Thoracic aorta (tissue), 2 donors: ENCODE measurements around the gene RNF43. TPM values are rescaled to one million over a fixed set of nuclear protein-coding genes. Genes with fewer than 3 reads are reported as not detected.

Experiments
- ATAC-seq: fragments of 150-250 bp; one replicate; pipeline ENCODE4 v1.8.0; 2017; ENCODE audit warnings: low read depth; ENCODE audit not compliant: insufficient number of reproducible peaks, low FRiP score
- DNase-seq: peaks from one replicate; pipeline ENCODE4 v3.0.0-alpha.2; 2020; ENCODE audit warnings: low spot score
- H3K27ac ChIP-seq, 2 donors: fragments of 200-600 bp; sonication (generic); 1 replicate in 1 of 2; 2 replicates in 1 of 2; pipeline ENCODE4 v1.5.1; 2016; ENCODE audit warnings: mild to moderate bottlenecking in 2 of 2, moderate library complexity in 2 of 2
- H3K27me3 ChIP-seq: fragments of 200-600 bp; sonication (generic); replicated peaks from 2 replicates; pipeline ENCODE4 v1.6.0; 2016; ENCODE audit warnings: mild to moderate bottlenecking; ENCODE audit not compliant: insufficient read depth
- H3K36me3 ChIP-seq: fragments of 200-600 bp; sonication (generic); one replicate; pipeline ENCODE4 v1.5.1; 2016
- H3K4me1 ChIP-seq, 2 donors: fragments of 200-600 bp; sonication (generic); 1 replicate in 1 of 2; 2 replicates in 1 of 2; pipeline versions ENCODE4 v1.5.1 to v1.6.0; 2016; ENCODE audit warnings: low read depth in 2 of 2, mild to moderate bottlenecking in 1 of 2; ENCODE audit not compliant: control insufficient read depth in 1 of 2
- H3K4me3 ChIP-seq: fragments of 200-600 bp; sonication (generic); 2 replicates; pipeline ENCODE4 v1.5.1; 2016; ENCODE audit warnings: mild to moderate bottlenecking
- H3K9me3 ChIP-seq: fragments of 200-600 bp; sonication (generic); 2 replicates; pipeline ENCODE4 v1.5.1; 2016
- CTCF ChIP-seq: fragments of 200-600 bp; sonication (generic); IDR thresholded peaks from one replicate; pipeline ENCODE4 v1.5.1; 2019; ENCODE audit warnings: antibody characterized with exemption
- total RNA-seq, 2 donors: library from RNA; depleted of rRNA; stranded (reverse); fragments of >200 nt; gene quantifications; one replicate each; pipeline versions ENCODE4 v1.1.0 to v1.2.3, GENCODE V29; 2016

Gene RNF43
- total RNA-seq, 2 donors from 2014 or later, result under 0.01 to 0.49 TPM

- ATAC-seq (no peak), DNase-seq (no peak)
- no peak overlapping the region for H3K4me3 ChIP-seq
- H3K27me3 ChIP-seq, result peaks cover 5% of the 10 kb centered on the region
- no peaks in the 10 kb centered on the region for H3K36me3 ChIP-seq
- no peaks in the 10 kb centered on the region for H3K4me1 ChIP-seq
- no peaks in the 10 kb centered on the region for H3K9me3 ChIP-seq
- no peak for TF ChIP-seq CTCF
- no peak overlapping the region for H3K27ac ChIP-seq
Observed at GRCh38 chr17:58394534-58395223, 22.7 kb downstream of the RNF43 start.

GRCh38 chr17:58391302-58391984 is 25.9 kb downstream of the RNF43 start:
- Histone ChIP-seq H3K27ac (no peak overlapping the region), H3K27me3 (peaks cover 5% of the 10 kb centered on the region), H3K4me1 (no peaks in the 10 kb centered on the region), H3K36me3 (no peaks in the 10 kb centered on the region), H3K4me3 (no peak overlapping the region), H3K9me3 (no peaks in the 10 kb centered on the region)
- ATAC-seq (no peak), DNase-seq (no peak)
- no peak for TF ChIP-seq CTCF

GRCh38 chr17:58390884-58391283 is 26.4 kb downstream of the RNF43 start:
- ATAC-seq (no peak), DNase-seq (no peak)
- H3K27ac ChIP-seq, result no peak overlapping the region
- no peak for TF ChIP-seq CTCF
- H3K36me3 ChIP-seq, result no peaks in the 10 kb centered on the region
- peaks cover 5% of the 10 kb centered on the region for H3K27me3 ChIP-seq
- no peaks in the 10 kb centered on the region for H3K9me3 ChIP-seq
- H3K4me3 ChIP-seq, result no peak overlapping the region
- no peaks in the 10 kb centered on the region for H3K4me1 ChIP-seq

- Histone ChIP-seq H3K4me3 (no peak overlapping the region), H3K4me1 (no peaks in the 10 kb centered on the region), H3K27ac (no peak overlapping the region), H3K9me3 (no peaks in the 10 kb centered on the region), H3K36me3 (no peaks in the 10 kb centered on the region), H3K27me3 (no peaks in the 10 kb centered on the region)
- TF ChIP-seq CTCF, result no peak
- DNase-seq (no peak), ATAC-seq (no peak)
Observed at GRCh38 chr17:58388302-58389190, 28.8 kb downstream of the RNF43 start.

GRCh38 chr17:58387834-58388233 is 29.5 kb downstream of the RNF43 start:
- no peaks in the 10 kb centered on the region for H3K27me3 ChIP-seq
- H3K4me1 ChIP-seq, result no peaks in the 10 kb centered on the region
- H3K27ac ChIP-seq, result no peak overlapping the region
- no peaks in the 10 kb centered on the region for H3K36me3 ChIP-seq
- H3K9me3 ChIP-seq, result no peaks in the 10 kb centered on the region
- no peak for ATAC-seq
- no peak for TF ChIP-seq CTCF
- H3K4me3 ChIP-seq, result no peak overlapping the region
- DNase-seq, result no peak
